Adrenal gland (tissue), 12 donors: Measurements from ENCODE around the gene CCL17. TPM values are rescaled to one million over a fixed set of nuclear protein-coding genes. Genes with fewer than 3 reads are reported as not detected.
A peak's percentile ranks its signal among the peaks of the same experiment; 100 is the strongest.

Experiments used
- DNase-seq, 7 donors: peaks; one replicate each; pipeline ENCODE4 v3.0.0-alpha.2; 2019 to 2020
- H3K27ac ChIP-seq, 5 donors: fragments of 200-600 bp; sonication (generic) in 4 of 5; 1 replicate in 3 of 5; 2 replicates in 2 of 5; pipeline versions ENCODE4 v1.5.1 to v1.8.0; 2016 to 2020; ENCODE audit warnings: mild to moderate bottlenecking in 1 of 5
- H3K27me3 ChIP-seq: fragments of 200-600 bp; 2 replicates; pipeline ENCODE4 v1.8.0; 2021
- H3K36me3 ChIP-seq, 2 donors: fragments of 200-600 bp; replicated peaks in 1 of 2; 1 replicate in 1 of 2; 2 replicates in 1 of 2; pipeline versions ENCODE4 v1.5.1 to v1.8.0; 2018 to 2022
- H3K4me1 ChIP-seq, 2 donors: fragments of 200-600 bp; replicated peaks in 1 of 2; 1 replicate in 1 of 2; 2 replicates in 1 of 2; pipeline versions ENCODE4 v1.5.1 to v1.8.0; 2018 to 2021
- H3K4me3 ChIP-seq, 4 donors: fragments of 200-600 bp; sonication (generic) in 3 of 4; one replicate each; pipeline ENCODE4 v1.5.1; 2016 to 2018
- H3K9me3 ChIP-seq, 3 donors: fragments of 200-600 bp; sonication (generic) in 1 of 3; replicated peaks in 1 of 3; 1 replicate in 2 of 3; 2 replicates in 1 of 3; pipeline versions ENCODE4 v1.5.1 to v1.8.0; 2016 to 2021
- POLR2A ChIP-seq, 2 donors: fragments of 450-650 bp; IDR thresholded peaks; one replicate each; pipeline ENCODE4 v1.6.1; 2017; ENCODE audit warnings: antibody characterized with exemption in 2 of 2, mild to moderate bottlenecking in 2 of 2, moderate library complexity in 1 of 2
- WGBS, 4 donors: extraction: QIAGEN DNeasy Blood & Tissue Kit in 2 of 4; methylation state at CpG; one replicate each; pipeline versions ENCODE4 v1.1.5 to v1.1.7; 2013 to 2017; 5-methylcytosine and 5-hydroxymethylcytosine counted together
- intact Hi-C, 2 donors: fragments of 100-400 bp; cut with DNase I; formaldehyde crosslinking; loops; one replicate each; pipeline versions ENCODE4 v1.14.1 to v1.15.0; 2022 to 2023
- polyA plus RNA-seq, 3 donors: library from polyadenylated mRNA; stranded (reverse); fragments of 200-250 nt in 2 of 3; fragments of 350-450 nt in 1 of 3; fragmentation: Illumina TruSeq in 1 of 3; extraction: RNeasy Lipid Tissue Mini Kit (QIAGEN cat#74804) in 1 of 3; gene quantifications; one replicate each; pipeline ENCODE4 v1.2.3, GENCODE V29; 2013 to 2014
- total RNA-seq, 9 donors: library from RNA; depleted of rRNA in 4 of 9; stranded (reverse); fragments of >200 nt in 4 of 9; fragments of 120-200 nt in 1 of 9; fragmentation: NEBNext Ultra II Directional in 1 of 9; extraction: Animal tissue kit (Norgen Biotek cat#: 25700) in 1 of 9; gene quantifications; one replicate each; pipeline versions ENCODE4 v1.1.0 to v1.2.4, GENCODE V29; 2013 to 2023
- TF ChIP-seq, protein P1 (sequence below), 6 experiments: fragments of 450-650 bp in 4 of 6; fragments of 200-600 bp in 2 of 6; sonication (generic) in 1 of 6; IDR thresholded peaks; 1 replicate in 5 of 6; 2 replicates in 1 of 6; pipeline versions ENCODE4 v1.5.1 to v1.8.0; 2016 to 2021; ENCODE audit warnings: antibody characterized with exemption in 6 of 6, mild to moderate bottlenecking in 2 of 6, moderate library complexity in 1 of 6
- donor health status: healthy with polysubstance abuse.
- donor health status: Bipolar disorder and iron deficiency.
- donor health status: DM: yes; HTN: yes; CAD: no.
- donor health status: DM: no; HTN: no; CAD: no.
- donor health status: DM: no; HTN: no; CAD: no.
- donor health status: DM: yes; HTN: yes; CAD: no.

CCL17 gene
- total and polyA plus RNA-seq, 12 donors: not detected

DNA sequence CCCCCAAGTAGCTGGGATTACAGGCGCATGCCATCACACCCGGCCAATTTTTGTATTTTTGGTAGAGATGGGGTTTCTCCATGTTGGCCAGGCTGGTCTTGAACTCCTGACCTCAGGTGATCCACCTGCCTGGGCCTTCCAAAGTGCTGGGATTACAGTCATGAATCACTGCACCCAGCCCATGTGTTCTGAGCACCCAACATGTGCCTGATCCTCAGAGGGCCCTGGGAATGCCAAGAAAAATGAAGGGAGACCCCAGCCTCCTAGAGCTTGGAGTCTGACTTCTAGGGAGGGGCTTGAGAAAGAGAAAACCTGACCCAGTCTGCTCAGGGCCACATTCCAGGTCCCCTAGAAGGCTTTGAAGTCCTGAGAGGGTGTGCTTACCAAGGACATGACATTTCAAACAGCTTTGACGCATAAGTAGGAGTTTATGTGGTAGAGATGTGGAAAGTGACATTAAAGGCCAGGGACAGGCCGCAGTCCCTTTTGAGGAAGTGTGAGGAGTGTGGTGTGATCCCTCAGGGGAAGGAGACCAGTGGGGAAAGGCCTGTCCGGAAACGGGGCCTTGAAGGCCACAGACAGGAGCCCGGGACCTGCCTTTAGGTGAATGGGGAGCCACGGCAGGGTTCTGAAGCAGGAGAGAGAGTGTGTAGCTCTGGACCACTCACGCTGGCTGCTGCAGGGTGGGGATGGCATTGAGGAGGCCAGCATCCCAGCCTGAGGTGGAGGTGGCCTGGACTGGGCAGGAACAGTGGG, 47.1 kb upstream of the CCL17 start:
- H3K27me3 ChIP-seq: no peaks in the 10 kb centered on the region
- H3K36me3 ChIP-seq: no peaks in the 10 kb centered on the region
- intact Hi-C loops: no loop called here
- no peak overlapping the region for H3K4me3 ChIP-seq
- 63 to 70% (median 66%) methylated on average over 9 of the region's 9 CpGs for WGBS, 4 donors
- no peak overlapping the region for H3K27ac ChIP-seq
- H3K4me1 ChIP-seq: no peaks in the 10 kb centered on the region
- TF ChIP-seq, protein P1, sequence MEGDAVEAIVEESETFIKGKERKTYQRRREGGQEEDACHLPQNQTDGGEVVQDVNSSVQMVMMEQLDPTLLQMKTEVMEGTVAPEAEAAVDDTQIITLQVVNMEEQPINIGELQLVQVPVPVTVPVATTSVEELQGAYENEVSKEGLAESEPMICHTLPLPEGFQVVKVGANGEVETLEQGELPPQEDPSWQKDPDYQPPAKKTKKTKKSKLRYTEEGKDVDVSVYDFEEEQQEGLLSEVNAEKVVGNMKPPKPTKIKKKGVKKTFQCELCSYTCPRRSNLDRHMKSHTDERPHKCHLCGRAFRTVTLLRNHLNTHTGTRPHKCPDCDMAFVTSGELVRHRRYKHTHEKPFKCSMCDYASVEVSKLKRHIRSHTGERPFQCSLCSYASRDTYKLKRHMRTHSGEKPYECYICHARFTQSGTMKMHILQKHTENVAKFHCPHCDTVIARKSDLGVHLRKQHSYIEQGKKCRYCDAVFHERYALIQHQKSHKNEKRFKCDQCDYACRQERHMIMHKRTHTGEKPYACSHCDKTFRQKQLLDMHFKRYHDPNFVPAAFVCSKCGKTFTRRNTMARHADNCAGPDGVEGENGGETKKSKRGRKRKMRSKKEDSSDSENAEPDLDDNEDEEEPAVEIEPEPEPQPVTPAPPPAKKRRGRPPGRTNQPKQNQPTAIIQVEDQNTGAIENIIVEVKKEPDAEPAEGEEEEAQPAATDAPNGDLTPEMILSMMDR (IDR thresholded peaks at IDR 0.05): no peak
- no peak for TF ChIP-seq POLR2A (IDR thresholded peaks at IDR 0.05)
- DNase-seq: peak in 1 of 7 donors; percentile 48
- no peaks in the 10 kb centered on the region for H3K9me3 ChIP-seq

DNA sequence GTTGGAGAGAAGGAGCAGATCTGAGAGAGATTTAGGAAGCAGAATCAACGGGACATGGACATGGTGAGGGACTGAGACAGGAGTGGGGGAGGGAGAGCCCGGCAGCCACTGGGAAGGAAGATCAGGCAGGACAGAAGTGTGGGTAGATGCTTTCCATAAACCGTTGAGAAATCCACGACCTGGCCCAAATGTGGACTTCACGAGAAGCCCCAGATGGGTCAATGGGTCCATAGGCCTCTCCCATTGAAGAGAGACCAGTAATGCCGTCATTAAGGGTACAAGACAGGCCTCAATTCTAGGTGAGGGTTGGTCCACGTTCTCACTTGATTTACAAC, 46.5 kb upstream of the CCL17 start:
- peak in 1 of 7 donors; percentile 20 for DNase-seq
- Histone ChIP-seq H3K27me3 (no peaks in the 10 kb centered on the region), H3K4me3 (no peak overlapping the region), H3K36me3 (no peaks in the 10 kb centered on the region), H3K4me1 (no peaks in the 10 kb centered on the region), H3K27ac (no peak overlapping the region), H3K9me3 (no peaks in the 10 kb centered on the region)
- intact Hi-C loops: no loop called here
- TF ChIP-seq POLR2A (IDR thresholded peaks at IDR 0.05): no peak
- TF ChIP-seq, protein P1 (IDR thresholded peaks at IDR 0.05): no peak
- WGBS, 4 donors: 68 to 87% (median 79%) methylated on average over 6 to 7 of the region's 7 CpGs

DNA sequence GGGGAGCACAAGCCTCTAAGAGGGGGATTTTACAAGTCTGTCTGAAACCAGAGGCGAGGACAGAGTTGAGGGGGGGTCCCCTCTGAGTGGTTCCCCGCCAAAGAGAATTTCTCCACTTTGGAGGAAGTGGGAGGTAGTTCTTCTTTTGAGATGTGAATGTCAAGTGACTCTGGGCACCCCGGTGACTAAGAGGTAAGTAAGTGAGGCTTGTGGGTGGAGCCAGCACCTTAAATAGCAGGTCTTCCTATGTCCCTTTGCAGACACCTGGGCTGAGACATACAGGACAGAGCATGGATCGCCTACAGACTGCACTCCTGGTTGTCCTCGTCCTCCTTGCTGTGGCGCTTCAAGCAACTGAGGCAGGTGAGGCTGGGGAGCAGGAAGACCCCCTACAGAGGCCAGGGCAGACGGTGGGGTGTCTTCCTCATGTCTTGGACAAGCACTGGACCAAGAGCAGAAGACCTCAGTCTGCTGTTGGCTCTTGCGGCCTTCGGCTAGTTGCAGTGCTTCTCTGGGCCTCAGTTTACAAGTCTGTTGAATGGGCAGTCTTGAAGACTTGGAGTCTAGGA, 46.0 kb upstream of the CCL17 start, which contains the start of gene CCL22:
Gene CCL22, plus strand, starts transcription at position 257 of the 569 bp plus-strand sequence. Its CDS starts 34 bp downstream, at position 291.
- no peak within 1 kb of the TSS for H3K27ac ChIP-seq
- no peaks in the 10 kb centered on the region for H3K9me3 ChIP-seq
- intact Hi-C loops: no loop called here
- H3K4me3 ChIP-seq: no peak within 1 kb of the TSS
- TF ChIP-seq POLR2A (IDR thresholded peaks at IDR 0.05): no peak
- TF ChIP-seq, protein P1 (IDR thresholded peaks at IDR 0.05): no peak
- 83 to 87% (median 86%) methylated on average over 4 to 9 of the region's 9 CpGs for WGBS, 4 donors
- H3K36me3 ChIP-seq: no peaks in the 10 kb centered on the region
- H3K4me1 ChIP-seq: no peaks in the 10 kb centered on the region
- no peak for DNase-seq
- H3K27me3 ChIP-seq: no peaks in the 10 kb centered on the region

DNA sequence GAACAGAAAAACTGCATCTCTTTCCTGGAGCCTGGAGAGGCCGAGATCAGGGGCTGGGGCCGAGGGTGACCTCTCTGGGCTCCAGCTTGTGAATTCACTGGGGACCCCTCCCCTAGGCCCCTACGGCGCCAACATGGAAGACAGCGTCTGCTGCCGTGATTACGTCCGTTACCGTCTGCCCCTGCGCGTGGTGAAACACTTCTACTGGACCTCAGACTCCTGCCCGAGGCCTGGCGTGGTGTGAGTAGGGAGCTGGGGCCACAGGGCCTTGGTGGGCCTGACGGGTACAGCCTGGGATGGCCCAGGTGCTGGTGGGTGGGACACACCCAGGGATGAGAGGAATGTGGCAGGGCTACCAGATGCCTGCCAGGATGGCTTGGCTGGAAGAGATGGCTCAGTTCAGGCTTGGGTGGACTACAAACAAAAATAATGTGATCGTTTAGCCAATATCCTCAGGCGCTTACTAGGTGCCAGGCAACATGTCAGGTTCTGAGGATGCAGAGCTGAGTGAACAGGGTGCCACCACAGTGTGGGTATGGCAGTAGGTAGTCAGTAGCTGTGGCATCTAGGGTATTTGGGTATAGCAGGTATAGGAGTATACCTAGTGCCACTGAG, 44.1 kb upstream of the CCL17 start:
- intact Hi-C loops: no loop called here
- no peak overlapping the region for H3K27ac ChIP-seq
- DNase-seq: no peak
- no peak overlapping the region for H3K4me3 ChIP-seq
- WGBS, 4 donors: 92 to 96% (median 94%) methylated on average over 9 to 16 of the region's 16 CpGs
- H3K36me3 ChIP-seq: no peaks in the 10 kb centered on the region
- H3K4me1 ChIP-seq: no peaks in the 10 kb centered on the region
- H3K27me3 ChIP-seq: no peaks in the 10 kb centered on the region
- TF ChIP-seq, protein P1 (IDR thresholded peaks at IDR 0.05): no peak
- no peak for TF ChIP-seq POLR2A (IDR thresholded peaks at IDR 0.05)
- H3K9me3 ChIP-seq: no peaks in the 10 kb centered on the region
